Measurements from ENCODE around the gene DGKQ.

GRCh38 chr4:1010395-1011021, 37.1 kb upstream of the DGKQ start:
- TF ChIP-seq CTCF (IDR thresholded peaks at IDR 0.05; ENCODE audit: insufficient read depth, low read length, poor library complexity, severe bottlenecking): no peak
- TF ChIP-seq EZH2phosphoT487 (conservative IDR thresholded peaks at IDR 0.05; ENCODE audit: low read length): no peak

All from SU-DHL-6 (cell line).